ENCODE results near the gene PAN3. TPM values are rescaled to one million over a fixed set of nuclear protein-coding genes. Genes with fewer than 3 reads are reported as not detected.

The PAN3 gene
- total RNA-seq, 1 donor from 2014 or later: 55.9 TPM

DNA sequence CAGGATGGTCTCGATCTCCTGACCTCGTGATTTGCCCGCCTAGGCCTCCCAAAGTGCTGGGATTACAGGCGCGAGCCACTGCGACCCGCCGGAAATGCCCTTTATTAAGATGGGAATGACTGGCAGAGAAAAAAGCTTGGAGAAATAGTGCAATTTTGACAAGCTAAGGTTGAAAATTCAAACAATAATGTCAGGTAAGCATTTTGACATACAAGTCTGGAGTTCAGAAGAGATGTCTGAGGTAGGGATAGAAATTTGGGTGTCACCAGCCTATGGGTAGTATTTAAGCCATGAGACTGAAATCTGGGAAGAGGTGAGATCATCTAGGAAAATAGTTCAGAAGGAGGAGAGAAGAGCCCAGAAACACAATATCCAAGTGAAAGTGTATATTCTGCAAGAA, 17.1 kb upstream of the PAN3 start:
- TF ChIP-seq CTCF (IDR thresholded peaks at IDR 0.05; ENCODE audit: unreplicated experiment): no peak
- H3K9me3 Mint-ChIP-seq (ENCODE audit: low read depth): no peaks in the 10 kb centered on the region
- no peaks in the 10 kb centered on the region for H3K36me3 Mint-ChIP-seq (ENCODE audit: insufficient read depth)
- H3K4me3 Mint-ChIP-seq (ENCODE audit: low read depth): no peak overlapping the region
- DNase-seq (ENCODE audit: low spot score, unreplicated experiment): no peak
- H3K27ac Mint-ChIP-seq: no peak overlapping the region
- peaks cover 5% of the 10 kb centered on the region for H3K27me3 Mint-ChIP-seq
- H3K4me1 Mint-ChIP-seq (ENCODE audit: low read depth): no peaks in the 10 kb centered on the region

DNA sequence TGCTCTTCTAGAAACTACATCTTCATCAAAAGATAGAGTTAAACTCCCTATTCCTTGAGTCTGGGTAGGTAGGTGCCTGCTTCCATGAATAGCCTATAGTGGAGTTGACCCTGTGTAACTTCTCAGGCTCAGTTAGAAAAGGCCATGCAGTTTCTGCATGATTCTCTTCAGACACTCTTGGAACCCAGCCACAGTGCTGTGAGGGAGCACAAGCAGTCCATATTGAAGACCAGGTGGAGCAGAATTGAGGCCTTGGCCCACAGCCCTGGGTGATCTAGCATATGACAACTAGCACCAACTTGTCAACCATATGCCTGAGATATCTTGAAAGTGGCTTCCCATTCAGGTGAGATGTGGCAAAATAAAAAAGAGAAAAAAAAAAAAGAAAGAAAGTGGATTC, 10.3 kb upstream of the PAN3 start:
- Mint-ChIP-seq H3K4me1 (ENCODE audit: low read depth) (no peaks in the 10 kb centered on the region), H3K36me3 (ENCODE audit: insufficient read depth) (no peaks in the 10 kb centered on the region), H3K27ac (no peak overlapping the region)

GRCh38 chr13:28128926-28129325, 9.4 kb upstream of the PAN3 start:
- Mint-ChIP-seq H3K27ac (no peak overlapping the region), H3K4me3 (ENCODE audit: low read depth) (no peak overlapping the region), H3K9me3 (ENCODE audit: low read depth) (no peaks in the 10 kb centered on the region), H3K36me3 (ENCODE audit: insufficient read depth) (no peaks in the 10 kb centered on the region), H3K4me1 (ENCODE audit: low read depth) (no peaks in the 10 kb centered on the region), H3K27me3 (no peaks in the 10 kb centered on the region)
- no peak for TF ChIP-seq CTCF (IDR thresholded peaks at IDR 0.05; ENCODE audit: unreplicated experiment)
- no peak for DNase-seq (ENCODE audit: low spot score, unreplicated experiment)

More for the DNA sequence above, 10.3 kb upstream of the PAN3 start:
- no peak overlapping the region for H3K4me3 Mint-ChIP-seq (ENCODE audit: low read depth)
- DNase-seq (ENCODE audit: low spot score, unreplicated experiment): no peak
- no peaks in the 10 kb centered on the region for H3K27me3 Mint-ChIP-seq
- no peaks in the 10 kb centered on the region for H3K9me3 Mint-ChIP-seq (ENCODE audit: low read depth)
- no peak for TF ChIP-seq CTCF (IDR thresholded peaks at IDR 0.05; ENCODE audit: unreplicated experiment)

GRCh38 chr13:28129911-28130693, 8.2 kb upstream of the PAN3 start:
- no peaks in the 10 kb centered on the region for H3K27me3 Mint-ChIP-seq
- no peaks in the 10 kb centered on the region for H3K36me3 Mint-ChIP-seq (ENCODE audit: insufficient read depth)
- no peaks in the 10 kb centered on the region for H3K9me3 Mint-ChIP-seq (ENCODE audit: low read depth)
- TF ChIP-seq CTCF (IDR thresholded peaks at IDR 0.05; ENCODE audit: unreplicated experiment): no peak
- no peak overlapping the region for H3K27ac Mint-ChIP-seq
- H3K4me1 Mint-ChIP-seq (ENCODE audit: low read depth): no peaks in the 10 kb centered on the region
- DNase-seq (ENCODE audit: low spot score, unreplicated experiment): no peak
- no peak overlapping the region for H3K4me3 Mint-ChIP-seq (ENCODE audit: low read depth)

DNA sequence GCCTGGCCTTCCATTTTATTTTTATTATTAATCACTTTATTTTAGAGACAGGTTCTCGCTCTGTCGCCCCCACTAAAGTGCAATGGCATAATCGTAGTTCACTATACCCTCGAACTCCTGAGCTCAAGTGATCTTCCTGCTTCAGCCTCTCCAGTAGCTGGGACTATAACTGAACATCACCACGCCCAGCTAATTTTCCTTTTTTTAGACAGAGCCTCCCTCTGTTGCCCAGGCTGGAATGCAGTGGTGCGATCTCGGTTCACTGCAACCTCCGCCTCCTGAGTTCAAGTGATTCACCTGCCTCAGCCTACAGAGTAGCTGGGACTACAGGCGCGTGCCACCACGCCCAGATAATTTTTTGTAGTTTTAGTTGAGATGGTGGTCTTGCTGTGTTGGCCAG, 6.7 kb upstream of the PAN3 start:
- DNase-seq (ENCODE audit: low spot score, unreplicated experiment): no peak
- H3K9me3 Mint-ChIP-seq (ENCODE audit: low read depth): no peaks in the 10 kb centered on the region
- H3K27ac Mint-ChIP-seq: no peak overlapping the region
- TF ChIP-seq CTCF (IDR thresholded peaks at IDR 0.05; ENCODE audit: unreplicated experiment): no peak
- peaks cover 3% of the 10 kb centered on the region for H3K4me1 Mint-ChIP-seq (ENCODE audit: low read depth)
- no peaks in the 10 kb centered on the region for H3K27me3 Mint-ChIP-seq
- no peak overlapping the region for H3K4me3 Mint-ChIP-seq (ENCODE audit: low read depth)
- no peaks in the 10 kb centered on the region for H3K36me3 Mint-ChIP-seq (ENCODE audit: insufficient read depth)

All from progenitor cell of endocrine pancreas (in vitro differentiated cells).